ENCODE results near the gene GJD2.

DNA sequence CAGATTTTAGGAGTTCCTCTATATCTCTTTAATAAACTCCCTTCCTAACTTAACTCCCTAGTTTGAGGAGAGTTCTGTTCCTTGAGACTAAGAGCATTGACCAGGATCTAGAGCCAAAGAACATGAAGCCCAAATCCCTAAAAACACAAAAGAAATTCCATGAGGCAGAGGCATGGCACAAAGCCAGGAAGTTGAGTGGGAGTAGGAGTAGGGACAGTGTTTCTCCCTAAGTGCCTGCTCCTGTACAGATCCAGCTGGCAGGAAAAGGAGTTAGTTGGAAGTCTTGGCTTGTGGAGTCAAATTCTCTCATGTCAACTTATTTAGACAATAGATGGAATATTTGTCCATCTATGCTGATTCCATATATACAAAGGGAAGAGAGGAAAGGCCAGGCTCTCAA, 29.2 kb upstream of the GJD2 start:
- TF ChIP-seq, protein P1, sequence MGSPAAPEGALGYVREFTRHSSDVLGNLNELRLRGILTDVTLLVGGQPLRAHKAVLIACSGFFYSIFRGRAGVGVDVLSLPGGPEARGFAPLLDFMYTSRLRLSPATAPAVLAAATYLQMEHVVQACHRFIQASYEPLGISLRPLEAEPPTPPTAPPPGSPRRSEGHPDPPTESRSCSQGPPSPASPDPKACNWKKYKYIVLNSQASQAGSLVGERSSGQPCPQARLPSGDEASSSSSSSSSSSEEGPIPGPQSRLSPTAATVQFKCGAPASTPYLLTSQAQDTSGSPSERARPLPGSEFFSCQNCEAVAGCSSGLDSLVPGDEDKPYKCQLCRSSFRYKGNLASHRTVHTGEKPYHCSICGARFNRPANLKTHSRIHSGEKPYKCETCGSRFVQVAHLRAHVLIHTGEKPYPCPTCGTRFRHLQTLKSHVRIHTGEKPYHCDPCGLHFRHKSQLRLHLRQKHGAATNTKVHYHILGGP (tag by site-specific recombination; IDR thresholded peaks at IDR 0.05) = no peak
- TF ChIP-seq TCF7L2 (IDR thresholded peaks at IDR 0.05; ENCODE audit: borderline replicate concordance, low read depth, low read length) (no peak), ZNF660 (tag by site-specific recombination; IDR thresholded peaks at IDR 0.05) (no peak), ZBTB21 (tag by site-specific recombination; IDR thresholded peaks at IDR 0.05) (no peak), ZNF76 (tag by site-specific recombination; IDR thresholded peaks at IDR 0.05; ENCODE audit: borderline replicate concordance, low read depth) (no peak), ZNF274 (IDR thresholded peaks at IDR 0.05; ENCODE audit: low read length) (no peak), ZNF274 (tag by site-specific recombination; IDR thresholded peaks at IDR 0.05; ENCODE audit: borderline replicate concordance) (no peak), ZNF354C (tag by site-specific recombination; IDR thresholded peaks at IDR 0.05; ENCODE audit: borderline replicate concordance, low read depth) (no peak), ZFP3 (tag by site-specific recombination; IDR thresholded peaks at IDR 0.05; ENCODE audit: low read depth) (no peak), ZNF768 (tag by site-specific recombination; IDR thresholded peaks at IDR 0.05) (no peak), PRDM1 (tag by site-specific recombination; IDR thresholded peaks at IDR 0.05) (no peak)
- TF ChIP-seq, protein P2, sequence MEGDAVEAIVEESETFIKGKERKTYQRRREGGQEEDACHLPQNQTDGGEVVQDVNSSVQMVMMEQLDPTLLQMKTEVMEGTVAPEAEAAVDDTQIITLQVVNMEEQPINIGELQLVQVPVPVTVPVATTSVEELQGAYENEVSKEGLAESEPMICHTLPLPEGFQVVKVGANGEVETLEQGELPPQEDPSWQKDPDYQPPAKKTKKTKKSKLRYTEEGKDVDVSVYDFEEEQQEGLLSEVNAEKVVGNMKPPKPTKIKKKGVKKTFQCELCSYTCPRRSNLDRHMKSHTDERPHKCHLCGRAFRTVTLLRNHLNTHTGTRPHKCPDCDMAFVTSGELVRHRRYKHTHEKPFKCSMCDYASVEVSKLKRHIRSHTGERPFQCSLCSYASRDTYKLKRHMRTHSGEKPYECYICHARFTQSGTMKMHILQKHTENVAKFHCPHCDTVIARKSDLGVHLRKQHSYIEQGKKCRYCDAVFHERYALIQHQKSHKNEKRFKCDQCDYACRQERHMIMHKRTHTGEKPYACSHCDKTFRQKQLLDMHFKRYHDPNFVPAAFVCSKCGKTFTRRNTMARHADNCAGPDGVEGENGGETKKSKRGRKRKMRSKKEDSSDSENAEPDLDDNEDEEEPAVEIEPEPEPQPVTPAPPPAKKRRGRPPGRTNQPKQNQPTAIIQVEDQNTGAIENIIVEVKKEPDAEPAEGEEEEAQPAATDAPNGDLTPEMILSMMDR (tag by site-specific recombination; IDR thresholded peaks at IDR 0.05) = no peak
- TF ChIP-seq, protein P3, sequence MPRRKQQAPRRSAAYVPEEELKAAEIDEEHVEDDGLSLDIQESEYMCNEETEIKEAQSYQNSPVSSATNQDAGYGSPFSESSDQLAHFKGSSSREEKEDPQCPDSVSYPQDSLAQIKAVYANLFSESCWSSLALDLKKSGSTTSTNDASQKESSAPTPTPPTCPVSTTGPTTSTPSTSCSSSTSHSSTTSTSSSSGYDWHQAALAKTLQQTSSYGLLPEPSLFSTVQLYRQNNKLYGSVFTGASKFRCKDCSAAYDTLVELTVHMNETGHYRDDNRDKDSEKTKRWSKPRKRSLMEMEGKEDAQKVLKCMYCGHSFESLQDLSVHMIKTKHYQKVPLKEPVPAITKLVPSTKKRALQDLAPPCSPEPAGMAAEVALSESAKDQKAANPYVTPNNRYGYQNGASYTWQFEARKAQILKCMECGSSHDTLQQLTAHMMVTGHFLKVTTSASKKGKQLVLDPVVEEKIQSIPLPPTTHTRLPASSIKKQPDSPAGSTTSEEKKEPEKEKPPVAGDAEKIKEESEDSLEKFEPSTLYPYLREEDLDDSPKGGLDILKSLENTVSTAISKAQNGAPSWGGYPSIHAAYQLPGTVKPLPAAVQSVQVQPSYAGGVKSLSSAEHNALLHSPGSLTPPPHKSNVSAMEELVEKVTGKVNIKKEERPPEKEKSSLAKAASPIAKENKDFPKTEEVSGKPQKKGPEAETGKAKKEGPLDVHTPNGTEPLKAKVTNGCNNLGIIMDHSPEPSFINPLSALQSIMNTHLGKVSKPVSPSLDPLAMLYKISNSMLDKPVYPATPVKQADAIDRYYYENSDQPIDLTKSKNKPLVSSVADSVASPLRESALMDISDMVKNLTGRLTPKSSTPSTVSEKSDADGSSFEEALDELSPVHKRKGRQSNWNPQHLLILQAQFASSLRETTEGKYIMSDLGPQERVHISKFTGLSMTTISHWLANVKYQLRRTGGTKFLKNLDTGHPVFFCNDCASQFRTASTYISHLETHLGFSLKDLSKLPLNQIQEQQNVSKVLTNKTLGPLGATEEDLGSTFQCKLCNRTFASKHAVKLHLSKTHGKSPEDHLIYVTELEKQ (tag by site-specific recombination; IDR thresholded peaks at IDR 0.05; ENCODE audit: borderline replicate concordance) = no peak
- TF ChIP-seq, protein P4, sequence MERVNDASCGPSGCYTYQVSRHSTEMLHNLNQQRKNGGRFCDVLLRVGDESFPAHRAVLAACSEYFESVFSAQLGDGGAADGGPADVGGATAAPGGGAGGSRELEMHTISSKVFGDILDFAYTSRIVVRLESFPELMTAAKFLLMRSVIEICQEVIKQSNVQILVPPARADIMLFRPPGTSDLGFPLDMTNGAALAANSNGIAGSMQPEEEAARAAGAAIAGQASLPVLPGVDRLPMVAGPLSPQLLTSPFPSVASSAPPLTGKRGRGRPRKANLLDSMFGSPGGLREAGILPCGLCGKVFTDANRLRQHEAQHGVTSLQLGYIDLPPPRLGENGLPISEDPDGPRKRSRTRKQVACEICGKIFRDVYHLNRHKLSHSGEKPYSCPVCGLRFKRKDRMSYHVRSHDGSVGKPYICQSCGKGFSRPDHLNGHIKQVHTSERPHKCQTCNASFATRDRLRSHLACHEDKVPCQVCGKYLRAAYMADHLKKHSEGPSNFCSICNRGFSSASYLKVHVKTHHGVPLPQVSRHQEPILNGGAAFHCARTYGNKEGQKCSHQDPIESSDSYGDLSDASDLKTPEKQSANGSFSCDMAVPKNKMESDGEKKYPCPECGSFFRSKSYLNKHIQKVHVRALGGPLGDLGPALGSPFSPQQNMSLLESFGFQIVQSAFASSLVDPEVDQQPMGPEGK (tag by site-specific recombination; IDR thresholded peaks at IDR 0.05) = no peak

Data from HEK293 (cell line).